Pancreas (tissue), 10 donors: Measurements from ENCODE around the gene ZNF740. TPM values are rescaled to one million over a fixed set of nuclear protein-coding genes. Genes with fewer than 3 reads are reported as not detected.

Experiments used
- ATAC-seq, 4 donors: fragments of 200-7000 bp; cut with Tn5 transposase; one replicate each; pipeline versions ENCODE4 v1.8.0 to v1.9.1; 2020; ENCODE audit warnings: mild to moderate bottlenecking in 4 of 4, moderate library complexity in 4 of 4
- DNase-seq, 6 donors: peaks; one replicate each; pipeline ENCODE4 v3.0.0-alpha.2; 2020
- FAIRE-seq: peaks from 2 replicates; lab custom pipeline; 2012; peaks lifted over from hg19 to GRCh38; lab: Jason Lieb, UNC
- H3K27ac ChIP-seq, 4 donors: fragments of 200-600 bp; sonication (generic); 1 replicate in 3 of 4; 2 replicates in 1 of 4; pipeline versions ENCODE4 v1.5.0 to v1.8.0; 2020
- H3K27me3 ChIP-seq, 4 donors: fragments of 200-600 bp; one replicate each; pipeline ENCODE4 v1.8.0; 2021
- H3K36me3 ChIP-seq, 3 donors: fragments of 200-600 bp; sonication (generic) in 1 of 3; one replicate each; pipeline versions ENCODE4 v1.5.0 to v1.8.0; 2020 to 2021
- H3K4me1 ChIP-seq, 3 donors: fragments of 200-600 bp; one replicate each; pipeline ENCODE4 v1.8.0; 2021
- H3K4me3 ChIP-seq, 4 donors: fragments of 200-600 bp; sonication (generic) in 2 of 4; one replicate each; pipeline versions ENCODE4 v1.5.0 to v1.8.0; 2020 to 2021
- H3K9me3 ChIP-seq, 4 donors: fragments of 200-600 bp; one replicate each; pipeline ENCODE4 v1.8.0; 2021
- CTCF ChIP-seq, 4 donors: fragments of 200-600 bp; sonication (generic) in 3 of 4; IDR thresholded peaks; one replicate each; pipeline versions ENCODE4 v1.5.0 to v1.8.0; 2021; ENCODE audit warnings: antibody characterized with exemption in 4 of 4
- WGBS, 2 donors: extraction: QIAGEN DNeasy Blood & Tissue Kit; methylation state at CpG; one replicate each; pipeline ENCODE4 v1.1.7; 2013; 5-methylcytosine and 5-hydroxymethylcytosine counted together
- intact Hi-C, 3 donors: fragments of 100-400 bp; cut with DNase I; formaldehyde crosslinking; loops; one replicate each; pipeline versions ENCODE4 v1.11.1 to v1.14.2; 2022
- polyA plus RNA-seq, 2 donors: library from polyadenylated mRNA; stranded (reverse); fragments of 200-250 nt; gene quantifications; one replicate each; pipeline ENCODE4 v1.2.3, GENCODE V29; 2013
- total RNA-seq, 6 donors: library from RNA; stranded (reverse); fragmentation: NEBNext Ultra II Directional in 4 of 6; extraction: Animal tissue kit (Norgen Biotek cat#: 25700) in 4 of 6; gene quantifications; one replicate each; pipeline versions ENCODE4 v1.2.1 to v1.2.4, GENCODE V29; 2021 to 2023
- donor health status: healthy with polysubstance abuse.
- donor health status: DM: no; HTN: no; CAD: no; lungs with moderate emphysema.
- donor health status: DM: no; HTN: no; CAD: no.
- donor health status: control.
- donor health status: control.
- donor health status: Bipolar disorder and iron deficiency.
- donor health status: DM: yes; HTN: yes; CAD: no.
- donor health status: DM: no; HTN: no; CAD: no.
- donor health status: DM: no; HTN: no; CAD: no.
- donor health status: DM: yes; HTN: yes; CAD: no.

The ZNF740 gene
- total and polyA plus RNA-seq, 8 donors, result 5.2 to 33.1 (median 17.8) TPM

- FAIRE-seq (no peak), ATAC-seq (peak; percentile 79 to 90 (median 82)), DNase-seq (peak; percentile 90 to 95 (median 92))
- Histone ChIP-seq H3K4me3 (peak overlapping the region; percentile 42 to 66 (median 54)), H3K9me3 (no peaks in the 10 kb centered on the region), H3K36me3 (no peaks in the 10 kb centered on the region), H3K27ac (peak overlapping the region; percentile 97 to 98 (median 97)), H3K27me3 (no peaks in the 10 kb centered on the region), H3K4me1 (peaks cover 0 to 21% (median 5%) of the 10 kb centered on the region in 3 donors)
- 0% methylated on average over 23 to 42 of the region's 42 CpGs for WGBS, 2 donors
- intact Hi-C loops, result no loop called here
- TF ChIP-seq CTCF (IDR thresholded peaks at IDR 0.05), result no peak
Measured at GRCh38 chr12:53220694-53221202, 40.2 kb downstream of the ZNF740 start.

- TF ChIP-seq CTCF (IDR thresholded peaks at IDR 0.05), result no peak
- H3K36me3 ChIP-seq, result no peaks in the 10 kb centered on the region
- FAIRE-seq (no peak), DNase-seq (peak; percentile 83 to 92 (median 89)), ATAC-seq (peak; percentile 71 to 80 (median 76))
- 1% methylated on average over 58 to 72 of the region's 72 CpGs for WGBS, 2 donors
- peaks cover 0 to 21% (median 5%) of the 10 kb centered on the region in 3 donors for H3K4me1 ChIP-seq
- peak overlapping the region; percentile 16 to 66 (median 54) for H3K4me3 ChIP-seq
- H3K9me3 ChIP-seq, result no peaks in the 10 kb centered on the region
- no peaks in the 10 kb centered on the region for H3K27me3 ChIP-seq
- peak overlapping the region; percentile 97 to 98 (median 97) for H3K27ac ChIP-seq
- intact Hi-C loops, result no loop called here
Measured at GRCh38 chr12:53221203-53222080, 40.9 kb downstream of the ZNF740 start.

GRCh38 chr12:53222170-53222721 lies 41.7 kb downstream of the ZNF740 start:
- DNase-seq (peak in 1 of 6 donors; percentile 14), ATAC-seq (no peak), FAIRE-seq (no peak)
- intact Hi-C loops, result no loop called here
- no peaks in the 10 kb centered on the region for H3K36me3 ChIP-seq
- peak overlapping the region; percentile 97 to 98 (median 97) for H3K27ac ChIP-seq
- no peaks in the 10 kb centered on the region for H3K9me3 ChIP-seq
- H3K27me3 ChIP-seq, result no peaks in the 10 kb centered on the region
- H3K4me3 ChIP-seq, result peak overlapping the region in 2 of 4 donors; percentile 49 to 66
- 42 to 58% methylated on average over 5 of the region's 5 CpGs for WGBS, 2 donors
- peaks cover 0 to 14% (median 5%) of the 10 kb centered on the region in 3 donors for H3K4me1 ChIP-seq
- TF ChIP-seq CTCF (IDR thresholded peaks at IDR 0.05), result no peak

- H3K27ac ChIP-seq, result peak overlapping the region in 2 of 4 donors; percentile 41 to 51
- peaks cover 0 to 8% (median 5%) of the 10 kb centered on the region in 3 donors for H3K4me1 ChIP-seq
- no peak for TF ChIP-seq CTCF (IDR thresholded peaks at IDR 0.05)
- intact Hi-C loops, result no loop called here
- H3K9me3 ChIP-seq, result no peaks in the 10 kb centered on the region
- DNase-seq, result no peak
- FAIRE-seq, result no peak
- no peak for ATAC-seq
- H3K4me3 ChIP-seq, result no peak overlapping the region
- H3K36me3 ChIP-seq, result no peaks in the 10 kb centered on the region
- no peaks in the 10 kb centered on the region for H3K27me3 ChIP-seq
- 63 to 64% methylated on average over 4 of the region's 4 CpGs for WGBS, 2 donors
Measured at GRCh38 chr12:53222806-53223261, 42.3 kb downstream of the ZNF740 start.
